ENCODE measurements around the gene PARP3. TPM values are rescaled to one million over a fixed set of nuclear protein-coding genes. Genes with fewer than 3 reads are reported as not detected.
"Not testable (repeated sequence)": the region's sequence is repeated elsewhere in the genome, so short reads cannot be mapped to it uniquely, and the experiment has no call there.

PARP3 gene
- total RNA-seq: 9.9 and 17.9 TPM in 2 replicates

GRCh38 chr3:51941798-51942602 lies at the start of gene PARP3, which contains the start of gene RRP9:
Gene PARP3, plus strand, starts transcription at chr3:51942363. Its CDS starts 993 bp downstream, at chr3:51943356.
Gene RRP9, minus strand, starts transcription at chr3:51941904. Its CDS starts 37 bp downstream, at chr3:51941867.
- DNase-seq: peak; percentile 100

DNA sequence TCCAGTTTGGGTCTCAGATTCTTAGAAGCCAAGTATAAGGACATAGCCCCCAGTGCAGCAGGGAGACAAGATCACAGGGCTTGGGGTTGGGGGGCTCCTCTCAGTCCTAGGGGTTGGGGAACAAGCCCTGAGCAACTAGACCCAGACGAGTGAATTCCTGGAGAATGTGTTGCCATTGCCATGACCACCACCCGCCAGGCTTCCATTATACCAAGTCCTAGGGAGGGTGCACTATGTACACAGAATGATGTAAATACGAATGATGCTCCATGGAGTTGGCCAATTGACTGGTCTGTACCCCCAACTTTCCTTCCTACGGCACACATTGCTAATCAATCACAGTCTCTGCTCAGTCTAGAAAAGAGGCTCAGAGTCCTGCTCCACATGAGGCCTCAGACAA lies 47.8 kb upstream of the PARP3 start:
- no peak for DNase-seq

- DNase-seq: no peak
Observed at GRCh38 chr3:51894939-51895338, 47.2 kb upstream of the PARP3 start.

GRCh38 chr3:51896607-51897305 lies 45.4 kb upstream of the PARP3 start:
- DNase-seq: no peak

DNA sequence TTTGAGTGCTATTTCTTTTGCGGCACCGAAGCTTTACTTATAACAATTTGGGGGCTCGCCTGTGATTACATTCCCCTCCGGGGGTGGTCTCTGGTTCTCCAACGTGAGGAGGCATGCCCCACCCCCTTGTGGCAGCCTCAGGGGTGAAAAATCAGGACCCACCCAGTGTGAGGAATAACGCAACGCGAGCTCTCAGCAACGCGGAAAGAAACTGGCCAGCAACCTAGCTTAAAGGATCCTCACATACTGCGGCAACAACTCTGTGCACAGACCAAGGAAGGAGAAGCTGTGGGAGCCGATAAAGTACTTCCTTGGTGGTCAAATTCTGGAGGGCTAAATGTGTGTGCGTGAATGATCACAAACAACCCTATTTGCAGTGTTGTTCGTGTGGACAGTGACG lies 44.8 kb upstream of the PARP3 start:
- no peak for DNase-seq

DNA sequence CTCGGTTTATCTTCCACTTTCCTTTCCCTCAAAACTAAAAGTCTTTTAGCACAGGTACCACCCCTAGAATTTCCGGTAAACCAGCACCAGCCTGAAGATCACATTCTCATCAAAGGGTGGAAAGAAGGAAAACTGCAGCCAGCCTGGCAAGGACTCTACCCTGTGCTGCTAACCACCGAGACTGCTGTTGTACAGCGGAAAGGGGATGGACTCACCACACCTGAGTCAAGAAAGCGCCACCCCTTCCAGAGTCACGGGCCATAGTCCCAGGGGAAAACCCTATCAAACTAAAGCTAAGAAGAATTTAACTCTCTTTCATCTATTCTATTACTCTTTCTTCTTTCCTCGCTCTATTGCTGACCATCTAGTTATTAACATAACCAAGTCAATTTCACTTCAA lies 42.1 kb upstream of the PARP3 start:
- DNase-seq: not testable (repeated sequence)

- not testable (repeated sequence) for DNase-seq
Observed at GRCh38 chr3:51902361-51902760, 39.8 kb upstream of the PARP3 start.

GRCh38 chr3:51904034-51904823 lies 37.9 kb upstream of the PARP3 start:
- no peak for DNase-seq

DNA sequence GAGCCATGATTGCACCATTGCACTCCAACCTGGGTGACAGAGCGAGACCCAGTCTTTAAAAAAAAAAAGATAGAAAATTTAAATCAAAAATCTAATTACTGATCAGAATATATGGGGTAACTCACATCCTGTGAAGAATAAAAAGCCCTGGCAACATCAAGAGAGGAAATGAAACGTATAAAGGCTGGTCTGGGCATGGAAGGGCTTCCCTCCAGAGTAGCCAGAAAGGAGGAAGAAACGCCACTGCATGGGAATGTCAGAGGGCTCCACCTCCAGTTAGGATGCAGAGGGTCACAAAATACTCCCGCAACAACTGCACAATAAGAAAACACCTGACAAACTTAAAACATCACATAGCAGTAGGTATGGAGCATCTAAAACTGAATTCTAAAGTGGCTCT lies 34.1 kb upstream of the PARP3 start:
- no peak for DNase-seq

DNA sequence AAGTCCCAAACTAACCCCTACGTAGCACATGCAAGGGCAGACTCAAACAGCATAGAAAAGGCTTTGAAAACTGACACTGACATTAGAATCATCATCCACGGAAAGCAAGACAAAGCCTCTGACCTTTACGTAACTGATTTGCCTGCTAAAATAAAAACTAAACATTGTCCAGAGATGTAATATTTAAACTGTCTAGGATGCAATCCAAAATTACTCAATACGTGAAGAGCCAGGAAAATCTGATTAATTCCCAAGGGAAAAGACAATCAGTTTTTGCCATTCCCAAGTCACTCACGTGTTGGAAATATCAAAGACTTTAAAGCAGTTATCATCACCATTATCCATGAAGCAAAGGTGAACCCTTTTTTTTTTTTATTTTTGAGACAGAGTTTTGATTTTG lies 25.7 kb upstream of the PARP3 start:
- no peak for DNase-seq

- no peak for DNase-seq
Observed at GRCh38 chr3:51921081-51921578, 21.0 kb upstream of the PARP3 start.

DNA sequence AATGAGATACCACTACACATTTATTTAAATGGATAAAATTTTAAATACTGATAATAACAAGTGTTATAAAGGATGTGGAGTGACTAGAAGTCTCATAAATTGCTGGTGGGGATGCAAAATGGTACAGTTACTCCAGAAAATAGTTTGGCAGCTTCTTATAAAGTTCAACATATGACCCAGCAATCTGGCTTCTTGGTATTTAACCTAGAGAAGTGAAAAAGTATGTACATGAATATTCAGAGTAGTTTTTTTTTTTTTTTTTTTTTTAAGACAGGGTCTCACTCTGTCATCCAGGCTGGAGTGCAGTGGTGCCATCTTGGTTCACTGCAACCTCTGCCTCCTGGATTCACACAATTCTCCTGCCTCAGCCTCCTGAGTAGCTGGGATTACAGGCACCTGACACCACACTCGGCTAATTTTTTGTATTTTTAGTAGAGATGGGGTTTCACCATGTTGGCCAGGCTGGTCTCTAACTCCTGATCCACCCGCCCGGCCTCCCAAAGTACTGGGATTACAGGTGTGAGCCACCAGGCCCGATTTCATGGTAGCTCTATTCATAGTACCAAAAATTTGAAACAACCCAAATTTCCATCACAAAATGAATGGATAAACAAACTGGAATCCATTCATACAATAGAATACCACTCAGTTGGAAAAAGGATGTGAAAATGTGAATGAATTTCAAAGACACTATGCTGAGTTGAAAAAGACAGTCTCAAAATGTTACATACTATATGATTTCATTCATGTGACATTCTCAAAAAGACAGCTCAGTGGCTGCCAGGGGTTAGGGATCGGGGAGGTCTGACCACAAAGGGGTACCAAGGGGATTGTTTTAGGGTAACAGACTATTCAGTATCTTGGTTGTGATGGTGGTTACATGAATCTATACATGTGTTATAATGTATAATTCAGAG lies 14.8 kb upstream of the PARP3 start:
- DNase-seq: no peak

DNA sequence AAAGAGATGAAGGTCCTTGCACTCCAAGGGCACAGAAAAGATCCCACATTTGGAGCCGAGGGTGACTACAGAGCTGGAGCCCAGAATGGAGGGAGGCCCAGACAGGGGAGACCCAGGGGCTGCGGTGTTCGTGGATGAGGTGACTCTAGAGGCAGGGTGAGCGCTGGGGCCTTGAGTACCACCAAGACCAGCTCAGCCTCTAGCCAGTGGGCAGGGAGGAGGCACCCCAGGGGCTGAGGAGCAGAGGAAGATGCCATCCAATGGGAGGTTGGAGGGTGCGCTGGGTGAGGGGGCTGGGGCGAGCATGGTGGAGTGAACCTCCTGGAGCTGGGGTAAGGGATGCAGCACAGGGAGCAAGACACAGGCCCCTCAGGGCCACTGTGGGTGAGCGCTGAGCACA lies 13.7 kb upstream of the PARP3 start:
- no peak for DNase-seq

DNA sequence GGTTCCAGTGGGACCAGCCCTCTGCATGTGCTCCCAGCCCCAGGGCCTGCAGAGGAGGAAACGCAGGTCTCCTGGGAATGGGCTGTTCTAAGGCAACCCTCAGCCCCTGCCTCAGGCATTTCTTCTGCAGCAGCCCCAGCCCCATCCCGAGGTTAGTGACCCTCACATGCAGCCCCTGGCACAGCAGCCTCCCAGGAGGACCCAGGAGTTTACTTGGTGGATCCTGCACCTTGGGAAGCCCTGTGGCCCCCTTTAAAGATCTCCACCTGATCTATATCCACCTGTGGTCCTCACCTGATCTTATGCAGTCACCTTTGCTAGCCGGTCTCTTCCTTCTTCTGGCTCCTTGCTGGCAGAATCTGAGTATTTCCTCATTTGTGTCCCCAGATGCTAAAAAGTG lies 13.2 kb upstream of the PARP3 start:
- not testable (repeated sequence) for DNase-seq

- no peak for DNase-seq
Observed at GRCh38 chr3:51929420-51930003, 12.7 kb upstream of the PARP3 start.

GRCh38 chr3:51930439-51930838 lies 11.7 kb upstream of the PARP3 start:
- no peak for DNase-seq

DNA sequence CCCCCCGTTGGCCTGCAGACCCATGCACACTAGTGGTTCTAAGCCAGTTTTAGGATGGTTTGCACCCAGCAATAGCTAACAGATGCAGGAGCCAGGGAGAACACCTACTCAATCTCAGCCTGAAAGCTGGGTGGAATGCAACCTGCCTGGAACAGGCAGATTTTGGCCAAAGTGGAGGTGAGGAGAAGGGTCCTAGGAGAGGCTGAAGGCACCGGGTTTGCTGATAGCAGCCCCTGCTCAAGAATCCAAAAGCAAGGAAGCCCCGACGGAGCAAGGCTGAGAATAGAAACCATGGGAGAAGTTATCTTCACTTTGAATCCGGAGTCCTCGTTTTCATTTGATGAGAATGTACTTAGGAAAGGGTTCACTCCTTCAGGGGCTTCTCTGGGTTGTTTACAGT lies 10.4 kb upstream of the PARP3 start:
- no peak for DNase-seq

- DNase-seq: no peak
Observed at GRCh38 chr3:51932471-51933370, 9.4 kb upstream of the PARP3 start.

GRCh38 chr3:51933471-51934138 lies 8.6 kb upstream of the PARP3 start:
- DNase-seq: no peak

Data from dermis blood vessel endothelial cell (primary cell).